H1 (cell line): Measurements from ENCODE around the gene ARHGAP18. TPM values are rescaled to one million over a fixed set of nuclear protein-coding genes. Genes with fewer than 3 reads are reported as not detected.

ENCODE experiments used
- CTCF ChIA-PET: fragments of 300-600 bp; sonication (Branson Sonifier 250); formaldehyde crosslinking; loops from one replicate; lab custom pipeline; 2021; ENCODE audit not compliant: partially characterized antibody; lab: Charles Lee
- POLR2A ChIA-PET: fragments of 300-600 bp; sonication (Branson Sonifier 250); formaldehyde crosslinking; loops from one replicate; lab custom pipeline; 2021; ENCODE audit warnings: inconsistent platforms; ENCODE audit not compliant: partially characterized antibody; lab: Charles Lee
- DNase-seq, 2 experiments: peaks; one replicate each; pipeline versions ENCODE4 v3.0.0 to v3.0.0-alpha.2; 2010 to 2022; ENCODE audit warnings: low spot score in 2 of 2, low read depth in 1 of 2, mixed read lengths in 1 of 2
- FAIRE-seq: peaks from 2 replicates; lab custom pipeline; 2011; peaks lifted over from hg19 to GRCh38; lab: Jason Lieb, UNC
- H2AFZ ChIP-seq: 2 replicates; pipeline ENCODE4 v1.8.1; 2012; ENCODE audit warnings: low read length, inconsistent platforms
- H2AK5ac ChIP-seq: 2 replicates; pipeline ENCODE4 v1.6.1; 2013; ENCODE audit warnings: low read depth, low read length
- H2BK120ac ChIP-seq: replicated peaks from 2 replicates; pipeline ENCODE3; 2013; ENCODE audit warnings: low read depth, low read length, inconsistent platforms
- H2BK12ac ChIP-seq: 2 replicates; pipeline ENCODE4 v1.6.1; 2013; ENCODE audit warnings: low read depth, low read length
- H2BK15ac ChIP-seq: 2 replicates; pipeline ENCODE4 v1.6.1; 2013; ENCODE audit warnings: low read length
- H2BK20ac ChIP-seq: 2 replicates; pipeline ENCODE4 v1.6.1; 2013; ENCODE audit warnings: low read length
- H2BK5ac ChIP-seq: 2 replicates; pipeline ENCODE4 v1.6.1; 2013; ENCODE audit warnings: low read depth, low read length
- H3K14ac ChIP-seq: 2 replicates; pipeline ENCODE4 v1.6.1; 2013; ENCODE audit warnings: inconsistent platforms; ENCODE audit not compliant: insufficient read length
- H3K18ac ChIP-seq: 2 replicates; pipeline ENCODE4 v1.6.1; 2013; ENCODE audit warnings: low read length; ENCODE audit errors: extremely low read depth
- H3K23ac ChIP-seq: 2 replicates; pipeline ENCODE4 v1.6.1; 2013; ENCODE audit warnings: inconsistent platforms; ENCODE audit not compliant: insufficient read length
- H3K23me2 ChIP-seq: 2 replicates; pipeline ENCODE4 v1.6.1; 2013; ENCODE audit warnings: low read depth, low read length
- H3K27ac ChIP-seq: 2 replicates; pipeline ENCODE4 v1.6.1; 2011; ENCODE audit warnings: low read depth, low read length, inconsistent platforms
- H3K27me3 ChIP-seq, 4 experiments: replicated peaks in 1 of 4; 1 replicate in 1 of 4; 2 replicates in 3 of 4; pipeline versions ENCODE4 v1.6.1 to v1.8.1; 2011 to 2013; ENCODE audit warnings: low read length in 3 of 4, mild to moderate bottlenecking in 3 of 4, inconsistent platforms in 2 of 4, mixed read lengths in 2 of 4, moderate library complexity in 1 of 4; ENCODE audit not compliant: control insufficient read depth in 3 of 4, insufficient read depth in 3 of 4; ENCODE audit errors: extremely low read depth in 1 of 4
- H3K36me3 ChIP-seq, 4 experiments: 2 replicates each; pipeline versions ENCODE4 v1.6.1 to v1.8.1; 2011 to 2013; ENCODE audit warnings: mild to moderate bottlenecking in 4 of 4, low read length in 3 of 4, moderate library complexity in 2 of 4, control low read depth in 1 of 4, inconsistent platforms in 1 of 4; ENCODE audit not compliant: insufficient read depth in 4 of 4, control insufficient read depth in 2 of 4
- H3K4ac ChIP-seq: replicated peaks from 2 replicates; pipeline ENCODE3; 2013; ENCODE audit warnings: low read length, low read depth, mixed read lengths, inconsistent platforms; ENCODE audit not compliant: insufficient read length
- H3K4me1 ChIP-seq, 4 experiments: replicated peaks in 1 of 4; 1 replicate in 1 of 4; 2 replicates in 3 of 4; pipeline versions ENCODE4 v1.6.1 to v1.8.1; 2011 to 2013; ENCODE audit warnings: low read length in 3 of 4, inconsistent platforms in 2 of 4, mixed read lengths in 1 of 4; ENCODE audit not compliant: insufficient read depth in 4 of 4, control insufficient read depth in 3 of 4
- H3K4me2 ChIP-seq, 2 experiments: 2 replicates each; pipeline versions ENCODE4 v1.6.1 to v1.8.1; 2011 to 2013; ENCODE audit warnings: low read depth in 2 of 2, low read length in 2 of 2, control low read depth in 1 of 2, inconsistent platforms in 1 of 2, mild to moderate bottlenecking in 1 of 2; ENCODE audit not compliant: insufficient read depth in 1 of 2
- H3K4me3 ChIP-seq, 4 experiments: fragments of 200-600, 300-600 bp in 1 of 4; sonication (generic), shearing (Covaris generic), sonication (Bioruptor Twin) in 1 of 4; 2 replicates each; pipeline versions ENCODE4 v1.5.1 to v1.8.1; 2011 to 2016; ENCODE audit warnings: low read length in 4 of 4, low read depth in 3 of 4, control low read depth in 2 of 4, inconsistent platforms in 2 of 4, mild to moderate bottlenecking in 2 of 4, mixed read lengths in 1 of 4, moderate library complexity in 1 of 4; ENCODE audit not compliant: insufficient read depth in 2 of 4; ENCODE audit errors: extremely low read depth in 1 of 4
- H3K56ac ChIP-seq: replicated peaks from 2 replicates; pipeline ENCODE3; 2013; ENCODE audit warnings: low read depth, mild to moderate bottlenecking, mixed read lengths, low read length, inconsistent platforms; ENCODE audit not compliant: insufficient read length
- H3K79me1 ChIP-seq: 2 replicates; pipeline ENCODE4 v1.6.1; 2013; ENCODE audit warnings: low read depth, low read length, control low read depth
- H3K79me2 ChIP-seq, 2 experiments: 2 replicates each; pipeline versions ENCODE4 v1.6.1 to v1.8.1; 2012 to 2013; ENCODE audit warnings: low read length in 2 of 2, mild to moderate bottlenecking in 2 of 2, inconsistent platforms in 1 of 2; ENCODE audit not compliant: insufficient read depth in 2 of 2, control insufficient read depth in 1 of 2
- H3K9ac ChIP-seq, 4 experiments: replicated peaks in 1 of 4; 1 replicate in 1 of 4; 2 replicates in 3 of 4; pipeline versions ENCODE4 v1.6.1 to v1.8.1; 2011 to 2013; ENCODE audit warnings: low read depth in 3 of 4, low read length in 3 of 4, control low read depth in 2 of 4, mild to moderate bottlenecking in 2 of 4, moderate library complexity in 2 of 4, inconsistent platforms in 1 of 4; ENCODE audit errors: extremely low read depth in 1 of 4
- H3K9me3 ChIP-seq, 2 experiments: 2 replicates each; pipeline versions ENCODE4 v1.6.1 to v1.8.1; 2012 to 2013; ENCODE audit warnings: mild to moderate bottlenecking in 2 of 2, moderate library complexity in 2 of 2, control low read depth in 1 of 2, inconsistent platforms in 1 of 2, low read depth in 1 of 2, low read length in 1 of 2, mixed read lengths in 1 of 2; ENCODE audit not compliant: insufficient read depth in 2 of 2
- H4K20me1 ChIP-seq, 2 experiments: replicated peaks in 1 of 2; 2 replicates each; pipeline versions ENCODE3 to v1.8.1; 2011 to 2013; ENCODE audit warnings: inconsistent platforms in 2 of 2, low read length in 2 of 2, mild to moderate bottlenecking in 1 of 2; ENCODE audit not compliant: insufficient read depth in 2 of 2, control insufficient read depth in 1 of 2
- H4K5ac ChIP-seq: 2 replicates; pipeline ENCODE4 v1.6.1; 2013; ENCODE audit warnings: low read length, low read depth, mixed read lengths, inconsistent platforms; ENCODE audit not compliant: insufficient read length
- H4K8ac ChIP-seq: 2 replicates; pipeline ENCODE4 v1.8.0; 2013; ENCODE audit warnings: mild to moderate bottlenecking, moderate library complexity, low read length, inconsistent platforms; ENCODE audit not compliant: insufficient read depth; ENCODE audit errors: extremely low read depth
- H4K91ac ChIP-seq: replicated peaks from 2 replicates; pipeline ENCODE3; 2013; ENCODE audit warnings: low read length, mixed read lengths, inconsistent platforms; ENCODE audit not compliant: insufficient read length
- ATF3 ChIP-seq: IDR thresholded peaks from 2 replicates; pipeline ENCODE4 v1.6.1; 2011; ENCODE audit warnings: low read depth, mild to moderate bottlenecking, low read length; ENCODE audit not compliant: insufficient read depth
- CBX5 ChIP-seq: fragments of 300-800, 300-1000 bp; sonication (generic); IDR thresholded peaks from 2 replicates; pipeline ENCODE4 v1.7.1; 2016; ENCODE audit warnings: antibody characterized with exemption, low read length, low read depth
- CHD2 ChIP-seq: IDR thresholded peaks from 2 replicates; pipeline ENCODE4 v1.6.1; 2012; ENCODE audit warnings: low read length, improper control_type of control experiment
- CTBP2 ChIP-seq: IDR thresholded peaks from 2 replicates; pipeline ENCODE4 v1.7.0; 2011; ENCODE audit warnings: borderline replicate concordance, mild to moderate bottlenecking, moderate library complexity, mixed read lengths, low read length; ENCODE audit not compliant: insufficient read depth, insufficient read length
- JUN ChIP-seq: IDR thresholded peaks from 2 replicates; pipeline ENCODE4 v1.6.1; 2011; ENCODE audit warnings: low read depth, mild to moderate bottlenecking, improper control_type of control experiment, low read length
- RXRA ChIP-seq: IDR thresholded peaks from 2 replicates; pipeline ENCODE4 v1.6.1; 2011; ENCODE audit warnings: low read depth, mild to moderate bottlenecking, low read length, moderate library complexity; ENCODE audit not compliant: insufficient read depth
- TBP ChIP-seq: IDR thresholded peaks from 2 replicates; pipeline ENCODE4 v1.6.1; 2011; ENCODE audit warnings: low read depth, low read length, improper control_type of control experiment
- TCF12 ChIP-seq: IDR thresholded peaks from 2 replicates; pipeline ENCODE4 v1.6.1; 2011; ENCODE audit warnings: low read depth, mild to moderate bottlenecking, low read length
- WGBS, 2 experiments: shearing (Covaris generic) in 1 of 2; methylation state at CpG; one replicate each; pipeline versions ENCODE4 v1.1.6 to v1.1.7; 2013 to 2015; ENCODE audit warnings: low lambda C conversion rate in 2 of 2, mixed read lengths in 2 of 2, inconsistent platforms in 1 of 2, low coverage in 1 of 2, missing lambda C conversion rate in 1 of 2; ENCODE audit not compliant: insufficient replicate concordance in 2 of 2, insufficient coverage in 1 of 2, insufficient read length in 1 of 2; ENCODE audit errors: extremely low coverage in 1 of 2, missing lambda C conversion rate in 1 of 2; 5-methylcytosine and 5-hydroxymethylcytosine counted together
- polyA plus RNA-seq, 7 experiments: library from polyadenylated mRNA; depleted of rRNA in 3 of 7; stranded (reverse) in 5 of 7; unstranded in 2 of 7; fragments of >200 nt in 5 of 7; fragments of 200-250 nt in 2 of 7; gene quantifications; 1 replicate in 5 of 7; 2 replicates in 1 of 7; 4 replicates in 1 of 7; pipeline versions ENCODE4 v1.2.1 to v1.2.3, GENCODE V29; 2011 to 2013; ENCODE audit warnings: missing spikeins in 2 of 7, mixed read lengths in 2 of 7
- total RNA-seq: library from RNA; stranded (reverse); fragmentation: NEBNext Ultra II Directional; extraction: Animal tissue kit (Norgen Biotek cat#: 25700); gene quantifications from 2 replicates; pipeline ENCODE4 v1.2.1, GENCODE V29; 2021

ARHGAP18 gene
- total and polyA plus RNA-seq, 2 of the 8 experiments (the other 6 are each of a cell fraction or from before 2014, with no cell fraction given) = 0.83 to 4.5 TPM

GRCh38 chr6:129651291-129651691, 58.7 kb downstream of the ARHGAP18 start:
- Histone ChIP-seq H3K79me1 (no peaks in the 10 kb centered on the region), H2BK15ac (no peak overlapping the region), H3K27me3 (no peaks in the 10 kb centered on the region), H3K4me2 (no peak overlapping the region), H4K8ac (no peak overlapping the region), H4K20me1 (no peaks in the 10 kb centered on the region), H2BK120ac (no peak overlapping the region), H2BK20ac (no peak overlapping the region), H2BK12ac (no peak overlapping the region), H3K4me3 (no peak overlapping the region), H3K4ac (no peak overlapping the region), H3K9me3 (no peaks in the 10 kb centered on the region), H3K79me2 (no peaks in the 10 kb centered on the region), H3K4me1 (no peaks in the 10 kb centered on the region), H3K14ac (no peak overlapping the region), H3K23me2 (no peaks in the 10 kb centered on the region), H3K27ac (no peak overlapping the region), H3K23ac (no peak overlapping the region), H4K91ac (no peak overlapping the region), H3K18ac (no peak overlapping the region), H3K36me3 (no peaks in the 10 kb centered on the region), H3K56ac (no peak overlapping the region), H3K9ac (no peak overlapping the region), H2AK5ac (no peak overlapping the region), H2AFZ (no peak overlapping the region), H4K5ac (no peak overlapping the region), H2BK5ac (no peak overlapping the region)
- no peak for DNase-seq
- WGBS, 2 experiments = 92% methylated on average over 2 of the region's 2 CpGs; no CpG with 5 or more reads in 1 of the 2 experiments
- ChIA-PET CTCF (interaction anchor here (0.6 to 1.6 kb wide), 4 partner anchors 12 to 78 kb away, joined by 3 to 4 read pairs (median 4); no protein-coding TSS in a partner anchor), POLR2A (no interaction called here)
- FAIRE-seq = no peak
- TF ChIP-seq TCF12 = no peak
- TF ChIP-seq JUN = no peak
- no peak for TF ChIP-seq RXRA
- no peak for TF ChIP-seq ATF3
- no peak for TF ChIP-seq CBX5
- TF ChIP-seq TBP = no peak
- no peak for TF ChIP-seq CTBP2
- no peak for TF ChIP-seq CHD2
